Measurements from ENCODE around the gene PKD2. TPM values are rescaled to one million over a fixed set of nuclear protein-coding genes. Genes with fewer than 3 reads are reported as not detected.

Gene PKD2
- total RNA-seq, 1 experiment from 2014 or later, result 21.4 TPM

GRCh38 chr4:88102026-88102425 lies 94.6 kb downstream of the PKD2 start (continued):
- no peak for TF ChIP-seq ATF6 (CRISPR knock-in tag; IDR thresholded peaks at IDR 0.05)
- TF ChIP-seq ZNF671 (CRISPR knock-in tag; IDR thresholded peaks at IDR 0.05), result no peak
- no peak for TF ChIP-seq AR (CRISPR knock-in tag; IDR thresholded peaks at IDR 0.05)

- H3K27me3 Mint-ChIP-seq (ENCODE audit: low read depth), result no peaks in the 10 kb centered on the region; the same call in 1 of the 2 replicates
- ATAC-seq (no peak), DNase-seq (ENCODE audit: low spot score) (no peak)
These were observed 97.6 kb downstream of the PKD2 start for GRCh38 chr4:88104902-88105610.

More at GRCh38 chr4:88104902-88105610, 97.6 kb downstream of the PKD2 start:
- no peaks in the 10 kb centered on the region for H3K36me3 Mint-ChIP-seq
- H3K9me3 Mint-ChIP-seq, result no peaks in the 10 kb centered on the region
- TF ChIP-seq JUN (CRISPR knock-in tag; IDR thresholded peaks at IDR 0.05) (no peak), ZNF317 (CRISPR knock-in tag; IDR thresholded peaks at IDR 0.05; ENCODE audit: borderline replicate concordance, low read depth) (no peak), HMGXB4 (CRISPR knock-in tag; IDR thresholded peaks at IDR 0.05) (no peak), TEAD1 (CRISPR knock-in tag; IDR thresholded peaks at IDR 0.05) (no peak), ERG (CRISPR knock-in tag; IDR thresholded peaks at IDR 0.05) (no peak), TP53 (CRISPR knock-in tag; IDR thresholded peaks at IDR 0.05) (no peak), NFE2L1 (CRISPR knock-in tag; IDR thresholded peaks at IDR 0.05) (no peak), AFF4 (CRISPR knock-in tag; IDR thresholded peaks at IDR 0.05; ENCODE audit: borderline replicate concordance) (no peak)
- H3K27ac Mint-ChIP-seq, result no peak overlapping the region
- ChIA-PET POLR2A (no interaction called here), CTCF (interaction anchor here (0.9 kb wide), 1 partner anchor 50 kb away, joined by 3 read pairs; no protein-coding TSS in a partner anchor)
- H3K4me1 Mint-ChIP-seq, result no peaks in the 10 kb centered on the region
- no peak overlapping the region for H3K4me3 Mint-ChIP-seq
